Uterus (tissue), 4 donors: ENCODE data around the gene SLC22A23. TPM values are rescaled to one million over a fixed set of nuclear protein-coding genes. Genes with fewer than 3 reads are reported as not detected.

Experiments
- DNase-seq, 2 donors: peaks; one replicate each; pipeline ENCODE4 v3.0.0-alpha.2; 2019 to 2020
- H3K27ac ChIP-seq, 2 donors: fragments of 200-600 bp; sonication (generic); 1 replicate in 1 of 2; 2 replicates in 1 of 2; pipeline ENCODE4 v1.5.1; 2016 to 2018
- H3K27me3 ChIP-seq, 2 donors: fragments of 200-600 bp; sonication (generic); one replicate each; pipeline ENCODE4 v1.5.1; 2018 to 2019; ENCODE audit warnings: control low read depth in 1 of 2
- H3K36me3 ChIP-seq, 2 donors: fragments of 200-600 bp; sonication (generic); one replicate each; pipeline ENCODE4 v1.5.1; 2019; ENCODE audit warnings: control low read depth in 1 of 2
- H3K4me1 ChIP-seq, 2 donors: fragments of 200-600 bp; sonication (generic); one replicate each; pipeline ENCODE4 v1.5.1; 2018 to 2019; ENCODE audit warnings: control low read depth in 1 of 2
- H3K4me3 ChIP-seq, 2 donors: fragments of 200-600 bp; sonication (generic); 1 replicate in 1 of 2; 2 replicates in 1 of 2; pipeline ENCODE4 v1.5.1; 2018 to 2019; ENCODE audit warnings: mild to moderate bottlenecking in 1 of 2
- H3K9me3 ChIP-seq, 2 donors: fragments of 200-600 bp; sonication (generic); one replicate each; pipeline ENCODE4 v1.5.1; 2019; ENCODE audit warnings: control low read depth in 1 of 2
- CTCF ChIP-seq, 4 experiments: fragments of 200-600 bp in 2 of 4; fragments of 450-650 bp in 2 of 4; sonication (generic) in 2 of 4; IDR thresholded peaks; one replicate each; pipeline ENCODE4 v1.5.1; 2016 to 2019; ENCODE audit warnings: antibody characterized with exemption in 4 of 4, mild to moderate bottlenecking in 2 of 4, moderate library complexity in 1 of 4
- POLR2A ChIP-seq, 2 donors: fragments of 450-650 bp; IDR thresholded peaks; one replicate each; pipeline ENCODE4 v1.6.1; 2016; ENCODE audit warnings: antibody characterized with exemption in 2 of 2, mild to moderate bottlenecking in 1 of 2, moderate library complexity in 1 of 2
- intact Hi-C: fragments of 100-400 bp; cut with DNase I; formaldehyde crosslinking; loops from one replicate; pipeline ENCODE4 v1.15.1; 2023; ENCODE audit warnings: low total_unique reads
- total RNA-seq, 4 donors: library from RNA; depleted of rRNA in 3 of 4; stranded (reverse); fragments of >200 nt in 3 of 4; gene quantifications; one replicate each; pipeline versions ENCODE4 v1.1.0 to v1.2.4, GENCODE V29; 2014 to 2023
- donor health status: DM: yes; HTN: yes; CAD: no.

Gene SLC22A23
- total RNA-seq, 4 donors from 2014 or later: 5.4 to 27.6 (median 9.7) TPM

- intact Hi-C loops: loop anchor here (5.0 kb wide), 1 partner anchor 325 kb away; no protein-coding TSS in a partner anchor
- Histone ChIP-seq H3K4me3 (no peak overlapping the region), H3K27me3 (peaks cover 0 to under 1% of the 10 kb centered on the region in 2 donors), H3K4me1 (peaks cover 0 to 10% of the 10 kb centered on the region in 2 donors), H3K27ac (no peak overlapping the region), H3K36me3 (no peaks in the 10 kb centered on the region), H3K9me3 (no peaks in the 10 kb centered on the region)
- no peak for DNase-seq
- TF ChIP-seq POLR2A (IDR thresholded peaks at IDR 0.05) (no peak), CTCF (IDR thresholded peaks at IDR 0.05) (no peak)
Observed at GRCh38 chr6:3222506-3223038, 234.3 kb downstream of the SLC22A23 start.

- TF ChIP-seq CTCF (IDR thresholded peaks at IDR 0.05) (no peak), POLR2A (IDR thresholded peaks at IDR 0.05) (no peak)
- H3K27me3 ChIP-seq: no peaks in the 10 kb centered on the region
- intact Hi-C loops: loop anchor here (5.0 kb wide), 1 partner anchor 326 kb away; no protein-coding TSS in a partner anchor
- H3K27ac ChIP-seq: no peak overlapping the region
- no peak for DNase-seq
- no peaks in the 10 kb centered on the region for H3K9me3 ChIP-seq
- H3K4me3 ChIP-seq: no peak overlapping the region
- peaks cover 0 to under 1% of the 10 kb centered on the region in 2 donors for H3K4me1 ChIP-seq
- H3K36me3 ChIP-seq: no peaks in the 10 kb centered on the region
Observed at GRCh38 chr6:3221578-3221977, 235.3 kb downstream of the SLC22A23 start.

GRCh38 chr6:3220366-3220765 lies 236.5 kb downstream of the SLC22A23 start:
- no peak for TF ChIP-seq POLR2A (IDR thresholded peaks at IDR 0.05)
- TF ChIP-seq CTCF (IDR thresholded peaks at IDR 0.05): no peak
- Histone ChIP-seq H3K4me1 (no peaks in the 10 kb centered on the region), H3K36me3 (no peaks in the 10 kb centered on the region), H3K27ac (no peak overlapping the region), H3K9me3 (no peaks in the 10 kb centered on the region), H3K4me3 (no peak overlapping the region), H3K27me3 (no peaks in the 10 kb centered on the region)
- DNase-seq: no peak
- intact Hi-C loops: loop anchor here (5.0 kb wide), 1 partner anchor 327 kb away; no protein-coding TSS in a partner anchor

Other genes starting within 250 kb of the SLC22A23 start
- 10 to 100 TPM in 1 of 4 donors, 1 to 10 TPM in 1, under 1 TPM in 1, not detected in 1; 0.26 to 80.7 (median 4.3) TPM for gene TUBB2B, start 229.4 kb downstream of the SLC22A23 start, total RNA-seq
- gene PSMG4, start 198.1 kb downstream of the SLC22A23 start, total RNA-seq: 10 to 100 TPM; 13.1 to 49.4 (median 28.0) TPM